Superior temporal gyrus (tissue), 1 donor: Measurements from ENCODE around the gene GSTM1.
"Not testable (repeated sequence)": the region's sequence is repeated elsewhere in the genome, so short reads cannot be mapped to it uniquely, and the experiment has no call there.

Source experiments
- DNase-seq: peaks from one replicate; pipeline ENCODE4 v3.0.0-alpha.2; 2016; ENCODE audit errors: extremely low spot score

The GSTM1 gene

GRCh38 chr1:109659997-109660690 lies 27.5 kb upstream of the GSTM1 start:
- DNase-seq: no peak

DNA sequence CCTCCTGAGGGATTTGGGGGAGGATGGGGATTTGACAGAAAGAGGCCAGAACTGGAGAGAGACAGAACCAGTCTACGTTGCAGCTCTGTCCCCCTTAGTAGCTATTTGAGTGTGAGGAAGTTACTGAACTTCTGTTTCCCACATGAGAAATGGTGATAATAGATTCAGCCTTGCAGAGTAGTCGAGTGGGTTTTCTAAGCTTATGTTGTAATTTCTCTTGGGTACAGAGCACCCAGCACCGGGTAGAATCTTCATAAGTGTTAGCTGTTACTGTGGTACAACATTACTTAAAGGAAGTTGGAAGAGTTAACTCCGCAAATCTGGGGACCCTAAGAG lies 27.0 kb upstream of the GSTM1 start:
- DNase-seq: not testable (repeated sequence)

DNA sequence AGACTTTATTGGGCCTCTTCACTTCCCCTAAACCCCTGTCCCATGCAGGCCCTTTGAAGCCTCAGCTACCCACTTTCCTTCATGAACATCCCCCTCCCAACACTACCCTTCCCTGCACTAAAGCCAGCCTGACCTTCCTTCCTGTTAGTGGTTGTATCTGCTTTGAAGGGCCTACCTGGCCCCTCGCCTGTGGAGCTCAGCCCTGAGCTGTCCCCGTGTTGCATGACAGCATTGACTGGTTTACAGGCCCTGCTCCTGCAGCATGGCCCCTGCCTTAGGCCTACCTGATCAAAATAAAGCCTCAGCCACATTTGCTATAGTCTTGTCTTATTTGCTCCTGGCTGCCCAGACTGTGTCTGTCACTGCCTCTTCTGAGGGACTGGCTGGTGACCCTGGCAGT lies 26.2 kb upstream of the GSTM1 start:
- DNase-seq: no peak

- DNase-seq: peak; percentile 1
Measured at GRCh38 chr1:109664671-109665070, 22.9 kb upstream of the GSTM1 start.

GRCh38 chr1:109667452-109668122 lies 20.0 kb upstream of the GSTM1 start, which contains the start of gene GSTM2:
GSTM2 (plus strand) TSS chr1:109668057; CDS start chr1:109668116, 59 bp downstream.
- DNase-seq: peak; percentile 55

DNA sequence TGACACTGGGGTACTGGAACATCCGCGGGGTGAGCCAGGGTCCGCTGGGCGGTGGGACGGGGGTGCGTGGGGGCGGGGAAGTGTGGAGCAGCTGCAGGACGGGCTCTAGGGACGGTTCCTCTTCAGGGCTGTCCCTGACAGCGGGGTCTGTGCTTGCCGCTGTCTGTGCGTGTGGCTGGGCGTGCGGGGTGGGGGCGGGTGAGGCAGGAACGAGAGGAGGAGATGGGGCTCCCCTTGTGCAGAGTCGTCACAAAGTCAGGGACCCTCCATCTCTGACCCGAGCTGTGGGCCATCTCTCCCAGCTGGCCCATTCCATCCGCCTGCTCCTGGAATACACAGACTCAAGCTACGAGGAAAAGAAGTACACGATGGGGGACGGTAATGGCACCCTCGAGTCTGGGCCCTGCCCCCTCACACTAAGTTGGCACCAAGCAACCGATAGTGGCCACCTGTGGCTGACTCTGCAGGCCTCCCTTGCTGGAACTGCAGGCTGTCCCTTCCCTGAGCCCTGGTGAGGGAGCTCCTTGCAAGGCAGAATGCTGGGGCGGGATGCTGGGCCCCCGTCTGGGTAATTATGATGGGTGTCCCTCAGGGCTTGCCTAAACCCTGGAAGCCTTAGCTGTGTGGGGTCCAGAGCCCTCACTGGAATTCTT lies 19.4 kb upstream of the GSTM1 start:
- DNase-seq: peak; percentile 3

GRCh38 chr1:109669246-109669948 lies 18.2 kb upstream of the GSTM1 start:
- peak; percentile 1 for DNase-seq

DNA sequence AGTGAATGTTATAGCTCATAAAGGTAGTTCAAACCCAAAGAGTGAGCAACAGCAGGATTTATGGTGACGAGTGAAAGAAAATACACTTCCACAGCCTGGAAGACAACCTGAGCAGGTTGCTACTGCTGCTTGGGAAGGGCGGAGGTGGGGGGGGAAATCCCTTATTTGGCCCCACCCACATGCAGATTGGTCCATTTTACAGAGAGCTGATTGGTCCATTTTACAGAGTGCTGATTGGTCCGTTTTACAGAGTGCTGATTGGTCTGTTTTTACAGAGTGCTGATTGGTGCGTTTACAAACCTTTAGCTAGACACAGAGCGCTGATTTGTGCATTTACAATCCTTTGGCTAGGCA lies 17.7 kb upstream of the GSTM1 start:
- DNase-seq: not testable (repeated sequence)

GRCh38 chr1:109671067-109671466 lies 16.6 kb upstream of the GSTM1 start:
- DNase-seq: no peak

- not testable (repeated sequence) for DNase-seq
Measured at GRCh38 chr1:109673861-109674260, 13.8 kb upstream of the GSTM1 start.

DNA sequence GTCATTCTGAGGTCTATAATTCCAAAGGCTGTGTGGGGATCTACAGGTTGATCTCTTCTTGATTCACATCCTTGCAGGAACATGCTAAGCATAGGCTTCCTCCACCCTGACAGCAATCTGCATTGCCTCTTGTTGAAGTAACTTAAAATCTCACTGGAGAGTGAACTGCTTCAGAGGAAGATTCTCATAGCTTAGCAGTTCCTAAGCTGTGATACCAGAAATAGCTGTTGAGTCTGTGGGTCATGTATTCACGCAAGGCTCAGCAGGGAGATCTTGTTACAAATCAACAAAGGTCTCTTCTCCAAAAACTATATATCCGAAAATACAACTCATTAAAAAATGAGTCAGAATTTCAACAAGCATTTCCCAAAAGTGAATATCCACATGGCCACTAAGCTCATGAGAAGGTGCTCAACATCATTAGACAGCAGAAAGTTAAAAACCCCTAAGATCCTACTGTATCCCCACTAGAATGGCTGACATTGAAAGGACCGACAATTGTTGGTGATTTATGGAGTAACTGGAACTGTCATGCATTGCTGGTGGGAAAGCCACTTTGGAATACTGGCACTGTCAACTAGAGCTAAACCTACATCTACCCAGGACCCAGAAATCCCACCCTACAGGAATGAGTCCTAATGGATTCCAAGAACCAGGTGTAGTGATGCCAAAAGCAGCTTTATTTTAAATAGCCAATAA lies 10.8 kb upstream of the GSTM1 start:
- DNase-seq: peak; percentile 1

DNA sequence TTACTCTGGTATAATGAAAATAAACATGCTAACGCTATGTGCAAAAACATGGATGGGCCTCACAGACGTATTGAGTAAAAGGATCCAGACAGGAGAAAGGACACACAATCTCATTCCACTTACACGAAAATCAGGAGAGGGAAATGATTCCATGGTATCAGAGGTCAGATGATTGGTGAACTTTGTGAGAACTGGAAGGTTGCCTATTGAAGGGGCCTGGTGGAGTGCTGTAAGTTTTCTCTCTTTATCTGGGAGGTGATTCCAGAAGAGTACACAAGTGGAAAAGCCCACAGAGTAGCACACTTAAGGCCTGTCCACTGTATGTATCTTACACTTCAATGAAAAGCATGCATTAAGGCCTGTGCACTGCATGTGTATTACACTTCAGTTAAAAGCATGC lies 10.2 kb upstream of the GSTM1 start:
- DNase-seq: peak; percentile 3

GRCh38 chr1:109678637-109679036 lies 9.0 kb upstream of the GSTM1 start:
- DNase-seq: not testable (repeated sequence)

DNA sequence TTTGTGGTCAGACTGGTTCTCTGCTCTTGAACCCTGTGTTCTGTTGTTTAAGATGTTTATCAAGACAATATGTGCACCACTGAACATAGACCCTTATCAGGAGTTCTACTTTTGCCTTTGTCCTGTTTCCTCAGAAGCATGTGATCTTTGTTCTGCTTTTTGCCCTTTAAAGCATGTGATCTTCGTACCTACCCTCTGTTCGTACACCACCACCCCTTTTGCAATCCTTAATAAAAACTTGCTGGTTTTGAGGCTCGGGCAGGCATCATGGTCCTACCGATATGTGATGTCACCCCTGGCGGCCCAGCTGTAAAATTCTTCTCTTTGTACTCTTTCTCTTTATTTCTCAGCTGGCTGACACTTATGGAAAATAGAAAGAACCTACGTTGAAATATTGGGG lies 2.8 kb upstream of the GSTM1 start:
- not testable (repeated sequence) for DNase-seq

DNA sequence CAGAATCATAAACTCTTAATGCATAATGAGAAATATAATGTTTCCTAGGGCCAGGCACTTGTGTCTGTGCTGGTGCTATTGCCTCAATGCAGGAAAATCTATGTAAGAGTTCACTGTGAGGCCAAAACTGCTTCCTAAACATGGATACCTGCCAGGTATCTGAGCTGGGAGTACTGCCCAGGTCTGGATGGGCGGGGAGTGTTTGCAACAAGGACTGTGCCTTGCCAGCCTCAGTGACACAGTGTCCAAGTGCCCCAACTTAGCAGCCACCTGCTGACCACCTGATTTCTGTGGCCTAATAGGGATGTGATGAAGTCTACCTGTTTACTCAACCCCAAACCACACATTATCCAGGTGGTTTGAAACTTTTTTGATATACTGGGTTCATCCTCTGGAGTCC lies 2.2 kb upstream of the GSTM1 start:
- DNase-seq: not testable (repeated sequence)

GRCh38 chr1:109685890-109686289 lies 1.7 kb upstream of the GSTM1 start:
- DNase-seq: not testable (repeated sequence)

DNA sequence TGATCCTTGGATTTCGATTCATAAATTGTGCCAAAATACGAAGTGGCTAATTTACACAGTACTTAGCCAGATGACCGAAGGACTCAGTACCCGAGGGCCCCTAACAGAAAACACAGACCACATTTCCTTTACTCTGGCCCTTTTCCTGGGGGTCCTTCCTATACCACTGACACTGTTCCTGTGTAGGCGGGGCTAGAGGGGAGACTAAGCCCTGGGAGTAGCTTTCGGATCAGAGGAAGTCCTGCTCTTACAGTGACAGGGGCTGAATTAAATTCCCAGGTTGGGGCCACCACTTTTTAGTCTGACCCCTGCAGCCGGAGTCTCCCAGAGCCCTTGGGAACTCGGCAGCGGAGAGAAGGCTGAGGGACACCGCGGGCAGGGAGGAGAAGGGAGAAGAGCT lies 508 bp upstream of the GSTM1 start:
- DNase-seq: not testable (repeated sequence)

DNA sequence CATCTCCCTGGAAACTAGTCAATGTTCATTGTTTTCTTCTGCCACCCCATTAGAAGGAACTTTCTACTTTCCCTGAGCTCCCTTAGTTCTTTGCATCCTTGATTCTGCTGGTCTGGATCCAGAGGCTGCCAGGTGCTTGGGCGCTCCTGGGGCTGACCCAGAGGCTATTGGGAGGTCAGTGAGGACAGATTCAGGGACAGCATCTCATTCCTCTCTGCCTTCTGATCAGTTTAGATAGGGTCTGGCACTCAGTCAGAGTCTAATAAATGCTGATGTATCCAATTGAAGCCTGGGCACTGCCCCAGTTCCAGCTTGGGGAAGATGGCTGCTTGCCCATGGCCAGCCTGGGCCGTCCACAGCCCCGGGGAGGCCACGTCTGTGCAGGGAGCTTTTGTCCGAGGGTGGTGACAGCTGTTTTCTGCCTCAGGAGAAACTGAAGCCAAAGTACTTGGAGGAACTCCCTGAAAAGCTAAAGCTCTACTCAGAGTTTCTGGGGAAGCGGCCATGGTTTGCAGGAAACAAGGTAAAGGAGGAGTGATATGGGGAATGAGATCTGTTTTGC lies 2.3 kb downstream of the GSTM1 start:
- no peak for DNase-seq

DNA sequence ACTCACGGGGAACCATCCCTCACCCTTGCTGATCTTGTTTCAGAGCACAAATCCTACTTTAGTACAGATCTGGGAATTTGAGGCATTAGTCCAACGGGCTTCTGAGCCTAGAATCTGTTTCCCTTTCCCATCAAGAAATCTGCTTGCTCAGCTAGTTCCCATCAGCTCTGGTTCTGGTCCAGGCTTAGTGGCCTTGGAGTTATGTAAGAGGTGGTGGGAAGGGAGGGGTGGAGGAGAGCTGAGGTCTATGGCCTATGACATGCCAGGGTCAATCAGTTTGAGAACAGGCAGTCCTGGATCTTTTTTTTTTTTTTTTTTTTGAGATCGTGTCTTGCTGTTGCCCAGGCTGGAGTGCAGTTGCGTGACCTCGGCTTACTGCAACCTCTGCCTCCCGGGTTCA lies 4.1 kb downstream of the GSTM1 start:
- DNase-seq: no peak

DNA sequence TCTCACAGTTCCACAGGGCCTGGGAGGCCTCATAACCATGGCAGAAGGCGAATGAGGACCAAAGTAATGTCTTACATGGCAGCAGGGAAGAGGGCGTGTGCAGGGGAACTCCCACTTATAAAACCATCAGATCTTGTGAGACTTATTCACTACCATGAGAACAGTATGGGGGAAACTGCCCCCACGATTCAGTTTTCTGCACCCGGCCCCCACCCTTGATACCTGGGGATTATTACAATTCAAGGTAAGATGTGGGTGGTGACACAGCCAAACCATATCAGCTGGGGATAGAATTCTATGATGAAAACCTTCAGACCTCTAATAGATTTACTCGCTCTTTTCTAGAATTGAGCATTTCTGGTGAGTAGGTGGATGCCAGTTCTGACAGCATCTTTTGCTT lies 6.8 kb downstream of the GSTM1 start:
- not testable (repeated sequence) for DNase-seq

DNA sequence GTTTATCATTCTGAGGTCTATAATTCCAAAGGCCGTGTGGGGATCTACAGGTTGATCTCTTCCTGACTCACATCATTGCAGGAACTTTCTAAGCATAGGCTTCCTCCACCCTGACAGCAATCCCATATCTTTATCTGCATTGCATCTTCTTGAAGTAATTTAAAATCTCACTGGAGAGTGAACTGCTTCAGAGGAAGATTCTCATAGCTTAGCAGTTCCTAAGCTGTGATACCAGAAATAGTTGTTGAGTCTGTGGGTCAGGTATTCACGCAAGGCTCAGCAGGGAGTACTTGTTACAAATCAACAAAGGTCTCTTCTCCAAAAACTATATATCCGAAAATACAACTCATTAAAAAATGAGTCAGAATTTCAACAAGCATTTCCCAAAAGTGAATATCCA lies 7.5 kb downstream of the GSTM1 start:
- not testable (repeated sequence) for DNase-seq
